ENCODE measurements around the gene EXOC7. TPM values are rescaled to one million over a fixed set of nuclear protein-coding genes. Genes with fewer than 3 reads are reported as not detected.

Gene EXOC7
- total RNA-seq, 1 experiment from 2014 or later: 126 TPM

- POLR2A ChIA-PET: no interaction called here
- DNase-seq (ENCODE audit: low spot score) (no peak), ATAC-seq (no peak)
- H3K36me3 Mint-ChIP-seq: peaks cover 35% of the 10 kb centered on the region
- CTCF ChIA-PET: interaction anchor here (0.8 to 1.7 kb wide), 2 partner anchors 12 to 73 kb away, joined by 5 to 8 read pairs; no protein-coding TSS in a partner anchor
- no peaks in the 10 kb centered on the region for H3K9me3 Mint-ChIP-seq
- TF ChIP-seq FOXP1 (CRISPR knock-in tag; IDR thresholded peaks at IDR 0.05; ENCODE audit: borderline replicate concordance) (0 out of 2 replicates have a peak, but pooled peaks have one; percentile 14), NR1H2 (CRISPR knock-in tag; IDR thresholded peaks at IDR 0.05) (no peak)
- no peak overlapping the region for H3K4me3 Mint-ChIP-seq
- H3K4me1 Mint-ChIP-seq: no peaks in the 10 kb centered on the region
- H3K27me3 Mint-ChIP-seq (ENCODE audit: low read depth): no peaks in the 10 kb centered on the region
- no peak overlapping the region for H3K27ac Mint-ChIP-seq
These were observed 16.1 kb downstream of the EXOC7 start for GRCh38 chr17:76087531-76087930.

GRCh38 chr17:76086384-76086783 is 17.2 kb downstream of the EXOC7 start:
- Mint-ChIP-seq H3K27me3 (ENCODE audit: low read depth) (no peaks in the 10 kb centered on the region), H3K4me1 (peaks cover 4% of the 10 kb centered on the region; the same call in 1 of the 2 replicates), H3K27ac (no peak overlapping the region), H3K4me3 (no peak overlapping the region), H3K9me3 (no peaks in the 10 kb centered on the region), H3K36me3 (peaks cover 34% of the 10 kb centered on the region)
- TF ChIP-seq ZNF425 (CRISPR knock-in tag; conservative IDR thresholded peaks at IDR 0.05) (no peak), FOXP4 (CRISPR knock-in tag; IDR thresholded peaks at IDR 0.05) (no peak)
- DNase-seq (ENCODE audit: low spot score): no peak
- POLR2A ChIA-PET: no interaction called here
- CTCF ChIA-PET: interaction anchor here (1.7 kb wide), 1 partner anchor 72 kb away, joined by 8 read pairs; no protein-coding TSS in a partner anchor
- ATAC-seq: no peak

DNA sequence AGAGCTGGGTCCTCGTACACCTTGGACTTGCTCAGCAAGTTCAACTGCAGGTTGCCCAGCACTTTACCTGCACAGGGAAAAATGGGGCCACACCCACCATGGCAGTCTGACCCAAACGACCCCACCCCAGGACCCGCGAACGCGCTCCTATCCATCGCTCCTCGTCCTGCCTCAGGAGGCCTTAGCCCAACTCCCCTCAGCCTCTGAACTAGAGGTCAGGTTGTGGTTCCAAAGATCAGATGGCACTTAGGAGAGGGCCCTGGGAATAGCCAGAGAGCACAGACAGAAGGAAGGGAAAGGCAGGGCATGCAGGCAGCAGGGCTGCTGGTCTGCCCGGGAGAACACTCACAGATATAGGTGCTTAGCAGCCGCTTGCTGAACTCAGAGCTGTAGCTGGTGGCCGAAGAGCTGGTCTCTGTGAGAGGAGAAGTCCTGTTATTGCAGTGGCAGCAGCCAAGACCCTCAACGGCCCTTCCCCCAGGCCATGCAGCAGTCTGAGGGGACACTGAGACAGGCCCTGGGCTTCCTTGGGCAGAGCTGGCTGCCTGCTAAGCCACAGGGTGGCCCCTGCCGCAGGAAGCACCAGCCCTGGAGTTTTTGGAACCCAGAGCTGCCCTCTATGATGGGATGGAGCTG is 17.7 kb downstream of the EXOC7 start:
- POLR2A ChIA-PET: no interaction called here
- DNase-seq (ENCODE audit: low spot score) (no peak), ATAC-seq (no peak)
- H3K4me3 Mint-ChIP-seq: no peak overlapping the region
- H3K4me1 Mint-ChIP-seq: peaks cover 7% of the 10 kb centered on the region
- H3K27me3 Mint-ChIP-seq (ENCODE audit: low read depth): no peaks in the 10 kb centered on the region
- H3K27ac Mint-ChIP-seq: no peak overlapping the region
- CTCF ChIA-PET: interaction anchor here (1.7 kb wide), 1 partner anchor 72 kb away, joined by 8 read pairs; no protein-coding TSS in a partner anchor
- no peaks in the 10 kb centered on the region for H3K9me3 Mint-ChIP-seq
- peaks cover 34% of the 10 kb centered on the region for H3K36me3 Mint-ChIP-seq
- TF ChIP-seq, protein P1, sequence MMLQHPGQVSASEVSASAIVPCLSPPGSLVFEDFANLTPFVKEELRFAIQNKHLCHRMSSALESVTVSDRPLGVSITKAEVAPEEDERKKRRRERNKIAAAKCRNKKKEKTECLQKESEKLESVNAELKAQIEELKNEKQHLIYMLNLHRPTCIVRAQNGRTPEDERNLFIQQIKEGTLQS (CRISPR knock-in tag; conservative IDR thresholded peaks at IDR 0.05): no peak
- TF ChIP-seq ZNF671 (CRISPR knock-in tag; IDR thresholded peaks at IDR 0.05): no peak
- TF ChIP-seq PRDM15 (CRISPR knock-in tag; IDR thresholded peaks at IDR 0.05): no peak
- TF ChIP-seq, protein P2, sequence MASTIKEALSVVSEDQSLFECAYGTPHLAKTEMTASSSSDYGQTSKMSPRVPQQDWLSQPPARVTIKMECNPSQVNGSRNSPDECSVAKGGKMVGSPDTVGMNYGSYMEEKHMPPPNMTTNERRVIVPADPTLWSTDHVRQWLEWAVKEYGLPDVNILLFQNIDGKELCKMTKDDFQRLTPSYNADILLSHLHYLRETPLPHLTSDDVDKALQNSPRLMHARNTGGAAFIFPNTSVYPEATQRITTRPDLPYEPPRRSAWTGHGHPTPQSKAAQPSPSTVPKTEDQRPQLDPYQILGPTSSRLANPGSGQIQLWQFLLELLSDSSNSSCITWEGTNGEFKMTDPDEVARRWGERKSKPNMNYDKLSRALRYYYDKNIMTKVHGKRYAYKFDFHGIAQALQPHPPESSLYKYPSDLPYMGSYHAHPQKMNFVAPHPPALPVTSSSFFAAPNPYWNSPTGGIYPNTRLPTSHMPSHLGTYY (CRISPR knock-in tag; IDR thresholded peaks at IDR 0.05): no peak
- TF ChIP-seq, protein P3, sequence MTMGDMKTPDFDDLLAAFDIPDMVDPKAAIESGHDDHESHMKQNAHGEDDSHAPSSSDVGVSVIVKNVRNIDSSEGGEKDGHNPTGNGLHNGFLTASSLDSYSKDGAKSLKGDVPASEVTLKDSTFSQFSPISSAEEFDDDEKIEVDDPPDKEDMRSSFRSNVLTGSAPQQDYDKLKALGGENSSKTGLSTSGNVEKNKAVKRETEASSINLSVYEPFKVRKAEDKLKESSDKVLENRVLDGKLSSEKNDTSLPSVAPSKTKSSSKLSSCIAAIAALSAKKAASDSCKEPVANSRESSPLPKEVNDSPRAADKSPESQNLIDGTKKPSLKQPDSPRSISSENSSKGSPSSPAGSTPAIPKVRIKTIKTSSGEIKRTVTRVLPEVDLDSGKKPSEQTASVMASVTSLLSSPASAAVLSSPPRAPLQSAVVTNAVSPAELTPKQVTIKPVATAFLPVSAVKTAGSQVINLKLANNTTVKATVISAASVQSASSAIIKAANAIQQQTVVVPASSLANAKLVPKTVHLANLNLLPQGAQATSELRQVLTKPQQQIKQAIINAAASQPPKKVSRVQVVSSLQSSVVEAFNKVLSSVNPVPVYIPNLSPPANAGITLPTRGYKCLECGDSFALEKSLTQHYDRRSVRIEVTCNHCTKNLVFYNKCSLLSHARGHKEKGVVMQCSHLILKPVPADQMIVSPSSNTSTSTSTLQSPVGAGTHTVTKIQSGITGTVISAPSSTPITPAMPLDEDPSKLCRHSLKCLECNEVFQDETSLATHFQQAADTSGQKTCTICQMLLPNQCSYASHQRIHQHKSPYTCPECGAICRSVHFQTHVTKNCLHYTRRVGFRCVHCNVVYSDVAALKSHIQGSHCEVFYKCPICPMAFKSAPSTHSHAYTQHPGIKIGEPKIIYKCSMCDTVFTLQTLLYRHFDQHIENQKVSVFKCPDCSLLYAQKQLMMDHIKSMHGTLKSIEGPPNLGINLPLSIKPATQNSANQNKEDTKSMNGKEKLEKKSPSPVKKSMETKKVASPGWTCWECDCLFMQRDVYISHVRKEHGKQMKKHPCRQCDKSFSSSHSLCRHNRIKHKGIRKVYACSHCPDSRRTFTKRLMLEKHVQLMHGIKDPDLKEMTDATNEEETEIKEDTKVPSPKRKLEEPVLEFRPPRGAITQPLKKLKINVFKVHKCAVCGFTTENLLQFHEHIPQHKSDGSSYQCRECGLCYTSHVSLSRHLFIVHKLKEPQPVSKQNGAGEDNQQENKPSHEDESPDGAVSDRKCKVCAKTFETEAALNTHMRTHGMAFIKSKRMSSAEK (CRISPR knock-in tag; IDR thresholded peaks at IDR 0.05; ENCODE audit: borderline replicate concordance): no peak
- no peak for TF ChIP-seq ZNF423 (CRISPR knock-in tag; IDR thresholded peaks at IDR 0.05)
- TF ChIP-seq SMAD4 (CRISPR knock-in tag; IDR thresholded peaks at IDR 0.05): no peak
- no peak for TF ChIP-seq ZBTB21 (CRISPR knock-in tag; IDR thresholded peaks at IDR 0.05; ENCODE audit: borderline replicate concordance)
- no peak for TF ChIP-seq FOXP1 (CRISPR knock-in tag; IDR thresholded peaks at IDR 0.05; ENCODE audit: borderline replicate concordance)
- TF ChIP-seq MAX (CRISPR knock-in tag; IDR thresholded peaks at IDR 0.05): no peak
- TF ChIP-seq ZNF416 (CRISPR knock-in tag; IDR thresholded peaks at IDR 0.05): no peak
- TF ChIP-seq ZNF121 (CRISPR knock-in tag; IDR thresholded peaks at IDR 0.05): no peak
- no peak for TF ChIP-seq SMAD3 (CRISPR knock-in tag; IDR thresholded peaks at IDR 0.05; ENCODE audit: borderline replicate concordance)
- TF ChIP-seq SP1 (CRISPR knock-in tag; conservative IDR thresholded peaks at IDR 0.05): no peak

All from WTC11 (cell line).